Measurements from ENCODE around the gene LRRC56. TPM values are rescaled to one million over a fixed set of nuclear protein-coding genes. Genes with fewer than 3 reads are reported as not detected.
A peak's percentile ranks its signal among the peaks of the same experiment; 100 is the strongest.

Gene LRRC56
- total and polyA plus RNA-seq, 2 of the 13 experiments (the other 11 are each of a cell fraction or from before 2014, with no cell fraction given), result 0.11 to 0.29 TPM

DNA sequence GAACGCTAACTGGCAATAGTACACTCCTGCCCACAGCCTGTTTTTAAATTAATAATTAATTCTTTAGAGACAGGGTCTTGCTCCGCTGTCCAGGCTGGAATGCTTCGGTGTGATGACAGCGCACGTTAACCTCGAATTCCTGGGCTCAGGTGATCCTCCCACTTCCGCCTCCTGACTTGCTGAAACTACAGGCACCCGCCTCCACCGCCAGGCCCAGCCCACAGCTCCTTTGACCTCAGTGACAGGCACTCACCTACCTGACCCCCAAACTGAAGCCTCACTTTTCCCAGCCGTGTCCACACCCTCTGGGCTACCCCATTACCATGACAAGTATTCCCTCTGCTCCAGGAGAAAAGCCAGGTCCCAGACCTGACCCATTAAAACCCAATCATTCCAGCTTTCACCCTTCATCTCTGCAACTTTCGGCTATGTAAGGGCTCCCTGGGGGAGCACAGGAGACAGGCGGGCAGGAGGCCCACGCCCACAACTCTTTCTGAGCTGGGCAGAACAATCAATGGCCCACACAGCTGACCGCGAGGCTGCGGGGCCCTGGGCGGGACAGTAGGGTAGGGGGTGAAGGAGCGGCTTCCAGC lies 22.5 kb downstream of the LRRC56 start (continued):
- TF ChIP-seq KMT2A (CRISPR knock-in tag; IDR thresholded peaks at IDR 0.05), result no peak; the same call in 1 of the 2 replicates
- TF ChIP-seq, protein P1, sequence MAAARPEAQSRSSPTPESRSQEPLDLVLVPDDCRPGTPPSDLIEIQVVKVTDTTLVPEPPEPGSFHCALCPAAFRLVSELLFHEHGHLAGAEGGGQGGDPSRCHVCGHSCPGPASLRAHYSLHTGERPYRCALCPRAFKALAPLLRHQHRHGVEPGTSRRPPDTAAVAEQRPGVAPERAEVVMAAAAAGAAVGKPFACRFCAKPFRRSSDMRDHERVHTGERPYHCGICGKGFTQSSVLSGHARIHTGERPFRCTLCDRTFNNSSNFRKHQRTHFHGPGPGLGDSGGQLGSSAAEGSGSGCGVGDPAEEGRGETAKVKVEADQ (CRISPR knock-in tag; IDR thresholded peaks at IDR 0.05; ENCODE audit: borderline replicate concordance), result no peak
- TF ChIP-seq ZNF768 (CRISPR knock-in tag; IDR thresholded peaks at IDR 0.05), result no peak
- TF ChIP-seq REPIN1 (CRISPR knock-in tag; IDR thresholded peaks at IDR 0.05; ENCODE audit: borderline replicate concordance, low read depth), result 0 out of 2 replicates have a peak, but pooled peaks have one; percentile 9
- peak; percentile 24; the same call in 1 of the 2 replicates for TF ChIP-seq NFKB2 (CRISPR knock-in tag; IDR thresholded peaks at IDR 0.05; ENCODE audit: borderline replicate concordance)
- TF ChIP-seq, protein P2, sequence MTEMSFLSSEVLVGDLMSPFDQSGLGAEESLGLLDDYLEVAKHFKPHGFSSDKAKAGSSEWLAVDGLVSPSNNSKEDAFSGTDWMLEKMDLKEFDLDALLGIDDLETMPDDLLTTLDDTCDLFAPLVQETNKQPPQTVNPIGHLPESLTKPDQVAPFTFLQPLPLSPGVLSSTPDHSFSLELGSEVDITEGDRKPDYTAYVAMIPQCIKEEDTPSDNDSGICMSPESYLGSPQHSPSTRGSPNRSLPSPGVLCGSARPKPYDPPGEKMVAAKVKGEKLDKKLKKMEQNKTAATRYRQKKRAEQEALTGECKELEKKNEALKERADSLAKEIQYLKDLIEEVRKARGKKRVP (CRISPR knock-in tag; IDR thresholded peaks at IDR 0.05), result no peak
- no peak for TF ChIP-seq ZSCAN9 (CRISPR knock-in tag; IDR thresholded peaks at IDR 0.05; ENCODE audit: borderline replicate concordance)
- TF ChIP-seq, protein P3, sequence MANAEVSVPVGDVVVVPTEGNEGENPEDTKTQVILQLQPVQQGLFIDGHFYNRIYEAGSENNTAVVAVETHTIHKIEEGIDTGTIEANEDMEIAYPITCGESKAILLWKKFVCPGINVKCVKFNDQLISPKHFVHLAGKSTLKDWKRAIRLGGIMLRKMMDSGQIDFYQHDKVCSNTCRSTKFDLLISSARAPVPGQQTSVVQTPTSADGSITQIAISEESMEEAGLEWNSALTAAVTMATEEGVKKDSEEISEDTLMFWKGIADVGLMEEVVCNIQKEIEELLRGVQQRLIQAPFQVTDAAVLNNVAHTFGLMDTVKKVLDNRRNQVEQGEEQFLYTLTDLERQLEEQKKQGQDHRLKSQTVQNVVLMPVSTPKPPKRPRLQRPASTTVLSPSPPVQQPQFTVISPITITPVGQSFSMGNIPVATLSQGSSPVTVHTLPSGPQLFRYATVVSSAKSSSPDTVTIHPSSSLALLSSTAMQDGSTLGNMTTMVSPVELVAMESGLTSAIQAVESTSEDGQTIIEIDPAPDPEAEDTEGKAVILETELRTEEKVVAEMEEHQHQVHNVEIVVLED (CRISPR knock-in tag; IDR thresholded peaks at IDR 0.05; ENCODE audit: borderline replicate concordance), result no peak
- no peak for TF ChIP-seq RELA (CRISPR knock-in tag; IDR thresholded peaks at IDR 0.05)
- no peak for TF ChIP-seq ZNF670 (CRISPR knock-in tag; IDR thresholded peaks at IDR 0.05; ENCODE audit: borderline replicate concordance)
- TF ChIP-seq NRL (CRISPR knock-in tag; IDR thresholded peaks at IDR 0.05; ENCODE audit: borderline replicate concordance), result no peak
- no peak for TF ChIP-seq SRSF4 (IDR thresholded peaks at IDR 0.05; ENCODE audit: low read depth, low read length, poor library complexity, severe bottlenecking)
- TF ChIP-seq, protein P4, sequence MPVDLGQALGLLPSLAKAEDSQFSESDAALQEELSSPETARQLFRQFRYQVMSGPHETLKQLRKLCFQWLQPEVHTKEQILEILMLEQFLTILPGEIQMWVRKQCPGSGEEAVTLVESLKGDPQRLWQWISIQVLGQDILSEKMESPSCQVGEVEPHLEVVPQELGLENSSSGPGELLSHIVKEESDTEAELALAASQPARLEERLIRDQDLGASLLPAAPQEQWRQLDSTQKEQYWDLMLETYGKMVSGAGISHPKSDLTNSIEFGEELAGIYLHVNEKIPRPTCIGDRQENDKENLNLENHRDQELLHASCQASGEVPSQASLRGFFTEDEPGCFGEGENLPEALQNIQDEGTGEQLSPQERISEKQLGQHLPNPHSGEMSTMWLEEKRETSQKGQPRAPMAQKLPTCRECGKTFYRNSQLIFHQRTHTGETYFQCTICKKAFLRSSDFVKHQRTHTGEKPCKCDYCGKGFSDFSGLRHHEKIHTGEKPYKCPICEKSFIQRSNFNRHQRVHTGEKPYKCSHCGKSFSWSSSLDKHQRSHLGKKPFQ (CRISPR knock-in tag; IDR thresholded peaks at IDR 0.05; ENCODE audit: insufficient replicate concordance), result no peak
- TF ChIP-seq, protein P5, sequence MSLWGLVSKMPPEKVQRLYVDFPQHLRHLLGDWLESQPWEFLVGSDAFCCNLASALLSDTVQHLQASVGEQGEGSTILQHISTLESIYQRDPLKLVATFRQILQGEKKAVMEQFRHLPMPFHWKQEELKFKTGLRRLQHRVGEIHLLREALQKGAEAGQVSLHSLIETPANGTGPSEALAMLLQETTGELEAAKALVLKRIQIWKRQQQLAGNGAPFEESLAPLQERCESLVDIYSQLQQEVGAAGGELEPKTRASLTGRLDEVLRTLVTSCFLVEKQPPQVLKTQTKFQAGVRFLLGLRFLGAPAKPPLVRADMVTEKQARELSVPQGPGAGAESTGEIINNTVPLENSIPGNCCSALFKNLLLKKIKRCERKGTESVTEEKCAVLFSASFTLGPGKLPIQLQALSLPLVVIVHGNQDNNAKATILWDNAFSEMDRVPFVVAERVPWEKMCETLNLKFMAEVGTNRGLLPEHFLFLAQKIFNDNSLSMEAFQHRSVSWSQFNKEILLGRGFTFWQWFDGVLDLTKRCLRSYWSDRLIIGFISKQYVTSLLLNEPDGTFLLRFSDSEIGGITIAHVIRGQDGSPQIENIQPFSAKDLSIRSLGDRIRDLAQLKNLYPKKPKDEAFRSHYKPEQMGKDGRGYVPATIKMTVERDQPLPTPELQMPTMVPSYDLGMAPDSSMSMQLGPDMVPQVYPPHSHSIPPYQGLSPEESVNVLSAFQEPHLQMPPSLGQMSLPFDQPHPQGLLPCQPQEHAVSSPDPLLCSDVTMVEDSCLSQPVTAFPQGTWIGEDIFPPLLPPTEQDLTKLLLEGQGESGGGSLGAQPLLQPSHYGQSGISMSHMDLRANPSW (CRISPR knock-in tag; IDR thresholded peaks at IDR 0.05; ENCODE audit: borderline replicate concordance), result peak; percentile 62; the same call in 1 of the 2 replicates
- no peak for TF ChIP-seq EP300 (IDR thresholded peaks at IDR 0.05; ENCODE audit: low read depth in 2 of 2, low read length in 2 of 2)
- TF ChIP-seq EP300 (CRISPR knock-in tag; IDR thresholded peaks at IDR 0.05; ENCODE audit: borderline replicate concordance), result no peak
- 0 out of 2 replicates have a peak, but pooled peaks have one; percentile 0 for TF ChIP-seq DNMT3B (CRISPR knock-in tag; conservative IDR thresholded peaks at IDR 0.05)
- no peak for TF ChIP-seq ADNP (CRISPR knock-in tag; IDR thresholded peaks at IDR 0.05)
- TF ChIP-seq KDM3A (CRISPR knock-in tag; IDR thresholded peaks at IDR 0.05; ENCODE audit: low read depth), result no peak
- TF ChIP-seq GABPB1 (CRISPR knock-in tag; IDR thresholded peaks at IDR 0.05), result peak; percentile 17; the same call in 1 of the 2 replicates
- no peak for TF ChIP-seq ZNF205 (CRISPR knock-in tag; IDR thresholded peaks at IDR 0.05)
- peak; percentile 66 for TF ChIP-seq ELF3 (CRISPR knock-in tag; IDR thresholded peaks at IDR 0.05)
